Liver (tissue), 3 donors: ENCODE measurements around the gene SUN3.

Experiments used
- EGR1 ChIP-seq, 2 donors: IDR thresholded peaks; 2 replicates each; pipeline ENCODE4 v1.6.1; 2016 to 2018; ENCODE audit warnings: antibody characterized with exemption in 2 of 2, low read depth in 2 of 2
- GABPA ChIP-seq, 2 donors: IDR thresholded peaks in 1 of 2; conservative IDR thresholded peaks in 1 of 2; 2 replicates each; pipeline ENCODE4 v1.6.1; 2016; ENCODE audit warnings: antibody characterized with exemption in 2 of 2, mild to moderate bottlenecking in 1 of 2, moderate library complexity in 1 of 2
- JUND ChIP-seq, 2 donors: IDR thresholded peaks; 2 replicates each; pipeline ENCODE4 v1.6.1; 2016; ENCODE audit warnings: antibody characterized with exemption in 2 of 2
- NR2F2 ChIP-seq: IDR thresholded peaks from 2 replicates; pipeline ENCODE4 v1.6.1; 2016; ENCODE audit warnings: antibody characterized with exemption
- RAD21 ChIP-seq, 2 donors: IDR thresholded peaks; 2 replicates each; pipeline ENCODE4 v1.6.1; 2016; ENCODE audit warnings: antibody characterized with exemption in 2 of 2, mild to moderate bottlenecking in 2 of 2
- RXRA ChIP-seq, 2 donors: IDR thresholded peaks; 2 replicates each; pipeline ENCODE4 v1.6.1; 2017 to 2018; ENCODE audit warnings: antibody characterized with exemption in 2 of 2, mild to moderate bottlenecking in 1 of 2
- SP1 ChIP-seq: IDR thresholded peaks from 2 replicates; pipeline ENCODE4 v1.6.1; 2018; ENCODE audit warnings: antibody characterized with exemption, mild to moderate bottlenecking
- TAF1 ChIP-seq: conservative IDR thresholded peaks from 2 replicates; pipeline ENCODE4 v1.6.1; 2016; ENCODE audit warnings: antibody characterized with exemption, mild to moderate bottlenecking
- YY1 ChIP-seq: IDR thresholded peaks from 2 replicates; pipeline ENCODE4 v1.6.1; 2016; ENCODE audit warnings: antibody characterized with exemption, mild to moderate bottlenecking
- TF ChIP-seq, protein P1 (sequence below): fragments of 150-350 bp; IDR thresholded peaks from 2 replicates; pipeline ENCODE4 v1.5.1; 2017; ENCODE audit warnings: improper control_type of control experiment, low read depth, low read length; ENCODE audit not compliant: missing input control
- TF ChIP-seq, protein P2 (sequence below): IDR thresholded peaks from 2 replicates; pipeline ENCODE4 v1.6.1; 2016; ENCODE audit warnings: antibody characterized with exemption
- TF ChIP-seq, protein P3 (sequence below): IDR thresholded peaks from 2 replicates; pipeline ENCODE4 v1.6.1; 2016; ENCODE audit warnings: antibody characterized with exemption, mild to moderate bottlenecking
- TF ChIP-seq, protein P4 (sequence below): IDR thresholded peaks from 2 replicates; pipeline ENCODE4 v1.6.1; 2016; ENCODE audit warnings: antibody characterized with exemption
- TF ChIP-seq, protein P5 (sequence below): IDR thresholded peaks from 2 replicates; pipeline ENCODE4 v1.6.1; 2016; ENCODE audit warnings: antibody characterized with exemption
- donor health status: healthy.
- donor health status: healthy.

DNA sequence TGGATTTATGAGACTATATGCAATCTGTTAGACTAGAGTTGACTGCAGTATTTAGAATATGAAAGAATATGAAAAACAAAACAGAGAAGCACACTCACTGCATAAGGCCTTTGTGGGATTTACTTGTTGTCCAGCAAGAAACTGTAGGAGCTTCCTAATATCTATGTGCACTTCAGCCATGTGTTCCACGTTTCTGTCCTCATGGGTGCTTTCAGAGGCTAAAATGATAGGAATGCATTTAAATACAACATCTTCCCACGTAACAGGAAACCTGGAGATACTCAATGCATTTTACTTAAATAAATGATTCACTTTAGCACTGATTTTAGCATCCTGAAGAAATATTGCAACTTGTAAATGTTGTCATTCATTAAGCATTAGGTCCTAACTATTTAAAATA lies 61.2 kb downstream of the SUN3 start:
- TF ChIP-seq, protein P1, sequence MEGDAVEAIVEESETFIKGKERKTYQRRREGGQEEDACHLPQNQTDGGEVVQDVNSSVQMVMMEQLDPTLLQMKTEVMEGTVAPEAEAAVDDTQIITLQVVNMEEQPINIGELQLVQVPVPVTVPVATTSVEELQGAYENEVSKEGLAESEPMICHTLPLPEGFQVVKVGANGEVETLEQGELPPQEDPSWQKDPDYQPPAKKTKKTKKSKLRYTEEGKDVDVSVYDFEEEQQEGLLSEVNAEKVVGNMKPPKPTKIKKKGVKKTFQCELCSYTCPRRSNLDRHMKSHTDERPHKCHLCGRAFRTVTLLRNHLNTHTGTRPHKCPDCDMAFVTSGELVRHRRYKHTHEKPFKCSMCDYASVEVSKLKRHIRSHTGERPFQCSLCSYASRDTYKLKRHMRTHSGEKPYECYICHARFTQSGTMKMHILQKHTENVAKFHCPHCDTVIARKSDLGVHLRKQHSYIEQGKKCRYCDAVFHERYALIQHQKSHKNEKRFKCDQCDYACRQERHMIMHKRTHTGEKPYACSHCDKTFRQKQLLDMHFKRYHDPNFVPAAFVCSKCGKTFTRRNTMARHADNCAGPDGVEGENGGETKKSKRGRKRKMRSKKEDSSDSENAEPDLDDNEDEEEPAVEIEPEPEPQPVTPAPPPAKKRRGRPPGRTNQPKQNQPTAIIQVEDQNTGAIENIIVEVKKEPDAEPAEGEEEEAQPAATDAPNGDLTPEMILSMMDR = no peak
- TF ChIP-seq GABPA (IDR thresholded peaks at IDR 0.05 in 1 of 2, conservative IDR thresholded peaks at IDR 0.05 in 1 of 2) (no peak), TAF1 (no peak), NR2F2 (no peak), RAD21 (IDR thresholded peaks at IDR 0.05) (no peak), YY1 (no peak), RXRA (IDR thresholded peaks at IDR 0.05) (no peak), JUND (IDR thresholded peaks at IDR 0.05) (no peak), SP1 (no peak), EGR1 (IDR thresholded peaks at IDR 0.05; ENCODE audit: low read depth in 2 of 2) (no peak)
- TF ChIP-seq, protein P2, sequence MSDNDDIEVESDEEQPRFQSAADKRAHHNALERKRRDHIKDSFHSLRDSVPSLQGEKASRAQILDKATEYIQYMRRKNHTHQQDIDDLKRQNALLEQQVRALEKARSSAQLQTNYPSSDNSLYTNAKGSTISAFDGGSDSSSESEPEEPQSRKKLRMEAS = no peak
- TF ChIP-seq, protein P3, sequence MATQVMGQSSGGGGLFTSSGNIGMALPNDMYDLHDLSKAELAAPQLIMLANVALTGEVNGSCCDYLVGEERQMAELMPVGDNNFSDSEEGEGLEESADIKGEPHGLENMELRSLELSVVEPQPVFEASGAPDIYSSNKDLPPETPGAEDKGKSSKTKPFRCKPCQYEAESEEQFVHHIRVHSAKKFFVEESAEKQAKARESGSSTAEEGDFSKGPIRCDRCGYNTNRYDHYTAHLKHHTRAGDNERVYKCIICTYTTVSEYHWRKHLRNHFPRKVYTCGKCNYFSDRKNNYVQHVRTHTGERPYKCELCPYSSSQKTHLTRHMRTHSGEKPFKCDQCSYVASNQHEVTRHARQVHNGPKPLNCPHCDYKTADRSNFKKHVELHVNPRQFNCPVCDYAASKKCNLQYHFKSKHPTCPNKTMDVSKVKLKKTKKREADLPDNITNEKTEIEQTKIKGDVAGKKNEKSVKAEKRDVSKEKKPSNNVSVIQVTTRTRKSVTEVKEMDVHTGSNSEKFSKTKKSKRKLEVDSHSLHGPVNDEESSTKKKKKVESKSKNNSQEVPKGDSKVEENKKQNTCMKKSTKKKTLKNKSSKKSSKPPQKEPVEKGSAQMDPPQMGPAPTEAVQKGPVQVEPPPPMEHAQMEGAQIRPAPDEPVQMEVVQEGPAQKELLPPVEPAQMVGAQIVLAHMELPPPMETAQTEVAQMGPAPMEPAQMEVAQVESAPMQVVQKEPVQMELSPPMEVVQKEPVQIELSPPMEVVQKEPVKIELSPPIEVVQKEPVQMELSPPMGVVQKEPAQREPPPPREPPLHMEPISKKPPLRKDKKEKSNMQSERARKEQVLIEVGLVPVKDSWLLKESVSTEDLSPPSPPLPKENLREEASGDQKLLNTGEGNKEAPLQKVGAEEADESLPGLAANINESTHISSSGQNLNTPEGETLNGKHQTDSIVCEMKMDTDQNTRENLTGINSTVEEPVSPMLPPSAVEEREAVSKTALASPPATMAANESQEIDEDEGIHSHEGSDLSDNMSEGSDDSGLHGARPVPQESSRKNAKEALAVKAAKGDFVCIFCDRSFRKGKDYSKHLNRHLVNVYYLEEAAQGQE = no peak
- TF ChIP-seq, protein P4, sequence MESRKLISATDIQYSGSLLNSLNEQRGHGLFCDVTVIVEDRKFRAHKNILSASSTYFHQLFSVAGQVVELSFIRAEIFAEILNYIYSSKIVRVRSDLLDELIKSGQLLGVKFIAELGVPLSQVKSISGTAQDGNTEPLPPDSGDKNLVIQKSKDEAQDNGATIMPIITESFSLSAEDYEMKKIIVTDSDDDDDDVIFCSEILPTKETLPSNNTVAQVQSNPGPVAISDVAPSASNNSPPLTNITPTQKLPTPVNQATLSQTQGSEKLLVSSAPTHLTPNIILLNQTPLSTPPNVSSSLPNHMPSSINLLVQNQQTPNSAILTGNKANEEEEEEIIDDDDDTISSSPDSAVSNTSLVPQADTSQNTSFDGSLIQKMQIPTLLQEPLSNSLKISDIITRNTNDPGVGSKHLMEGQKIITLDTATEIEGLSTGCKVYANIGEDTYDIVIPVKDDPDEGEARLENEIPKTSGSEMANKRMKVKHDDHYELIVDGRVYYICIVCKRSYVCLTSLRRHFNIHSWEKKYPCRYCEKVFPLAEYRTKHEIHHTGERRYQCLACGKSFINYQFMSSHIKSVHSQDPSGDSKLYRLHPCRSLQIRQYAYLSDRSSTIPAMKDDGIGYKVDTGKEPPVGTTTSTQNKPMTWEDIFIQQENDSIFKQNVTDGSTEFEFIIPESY = no peak
- TF ChIP-seq, protein P5, sequence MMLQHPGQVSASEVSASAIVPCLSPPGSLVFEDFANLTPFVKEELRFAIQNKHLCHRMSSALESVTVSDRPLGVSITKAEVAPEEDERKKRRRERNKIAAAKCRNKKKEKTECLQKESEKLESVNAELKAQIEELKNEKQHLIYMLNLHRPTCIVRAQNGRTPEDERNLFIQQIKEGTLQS = no peak
